ENCODE data around the gene RFC1. TPM values are rescaled to one million over a fixed set of nuclear protein-coding genes. Genes with fewer than 3 reads are reported as not detected.
A peak's percentile ranks its signal among the peaks of the same experiment; 100 is the strongest.
"Not testable (repeated sequence)": the region's sequence is repeated elsewhere in the genome, so short reads cannot be mapped to it uniquely, and the experiment has no call there.

The RFC1 gene
- total and polyA plus RNA-seq, 2 experiments from 2014 or later: 39.5 to 46.3 TPM

DNA sequence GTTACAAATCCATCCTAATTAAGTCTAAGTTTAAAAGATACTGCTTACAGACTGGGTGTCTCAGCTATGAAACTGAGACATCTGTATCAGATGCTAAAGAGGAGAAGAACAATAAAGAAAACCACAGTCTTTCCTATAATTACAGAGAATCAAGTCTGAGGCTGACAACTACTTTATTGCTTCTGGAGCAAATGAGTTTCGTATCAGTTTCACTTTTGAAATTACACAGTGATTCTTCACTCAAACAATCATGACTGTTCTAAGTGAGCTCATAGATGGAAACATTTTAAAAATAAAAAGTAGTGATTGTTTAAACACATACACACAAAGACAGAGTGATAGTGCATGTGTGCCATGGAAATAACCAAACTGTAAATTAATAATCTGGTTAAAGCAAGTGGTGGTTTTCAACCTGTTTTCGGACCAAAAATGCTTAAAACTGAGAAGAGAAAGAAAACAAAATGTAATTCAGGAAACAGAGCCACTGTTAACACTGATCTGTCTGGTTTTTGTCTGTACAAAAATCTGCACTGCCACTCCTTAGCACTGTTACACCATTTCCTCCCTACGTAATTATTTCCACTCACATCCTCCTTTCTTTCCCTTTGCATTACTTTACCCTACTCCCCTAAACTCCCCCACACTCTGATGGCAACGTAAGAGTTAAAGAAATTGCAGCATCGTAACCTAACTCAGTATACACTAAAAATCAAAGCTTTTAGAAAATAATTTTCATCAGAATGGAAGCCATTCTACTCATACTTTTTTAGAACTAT lies 12.5 kb downstream of the RFC1 start:
- Histone ChIP-seq H3F3A (ENCODE audit: insufficient read depth) (peaks cover 22% of the 10 kb centered on the region), H3K4me1 (ENCODE audit: insufficient read depth) (peaks cover 19% of the 10 kb centered on the region), H3K9me2 (ENCODE audit: insufficient read depth) (no peaks in the 10 kb centered on the region), H3K79me2 (ENCODE audit: insufficient read depth) (peaks cover 94% of the 10 kb centered on the region), H3K9ac (peak overlapping the region; percentile 82), H3K36me3 (ENCODE audit: low read depth) (peaks cover 8% of the 10 kb centered on the region; the same call in 1 of the 2 replicates), H3K9me3 (ENCODE audit: low read depth) (no peaks in the 10 kb centered on the region), H2AFZ (peak overlapping the region; percentile 84), H3K4me3 (peak overlapping the region; percentile 75), H4K20me1 (ENCODE audit: insufficient read depth) (no peaks in the 10 kb centered on the region), H3K27me3 (replicated peaks; ENCODE audit: insufficient read depth) (no peaks in the 10 kb centered on the region), H3K27ac (peak overlapping the region; percentile 88), H3K4me2 (ENCODE audit: unreplicated experiment) (peak overlapping the region; percentile 99)
- in situ Hi-C loops (cut with MboI): no loop called here
- TF ChIP-seq EZH2phosphoT487 (IDR thresholded peaks at IDR 0.05; ENCODE audit: insufficient read depth, low read depth) (no peak), EZH2 (IDR thresholded peaks at IDR 0.05; ENCODE audit: insufficient read depth, poor library complexity, severe bottlenecking) (no peak)
- peak; percentile 74 for DNase-seq
- WGBS, 2 experiments (ENCODE audit: low coverage in 1 of 2, low lambda C conversion rate in 2 of 2, missing lambda C conversion rate in 2 of 2): 1% methylated on average over 5 of the region's 5 CpGs

DNA sequence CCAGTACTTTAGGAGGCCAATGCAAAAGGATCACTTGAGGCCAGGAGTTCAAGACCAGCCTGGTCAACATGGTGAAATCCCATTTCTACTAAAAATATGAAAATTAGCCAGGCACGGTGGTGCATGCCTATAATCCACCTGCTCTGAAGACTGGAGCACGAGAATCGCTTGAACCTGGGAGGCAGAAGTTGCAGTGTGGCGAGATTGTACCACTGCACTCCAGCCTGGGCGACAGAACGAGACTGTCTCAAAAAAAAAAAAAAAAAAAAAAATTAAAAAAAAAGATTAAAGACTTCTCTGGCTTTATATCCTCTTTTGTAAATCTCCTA lies 13.0 kb downstream of the RFC1 start:
- in situ Hi-C loops (cut with MboI); H3K36me3 ChIP-seq (ENCODE audit: low read depth); H4K20me1 ChIP-seq (ENCODE audit: insufficient read depth); H3K9me2 ChIP-seq (ENCODE audit: insufficient read depth); H3K27me3 ChIP-seq (replicated peaks; ENCODE audit: insufficient read depth); H3K9me3 ChIP-seq (ENCODE audit: low read depth): not testable (repeated sequence)
- Histone ChIP-seq H2AFZ (peak overlapping the region; percentile 84), H3K4me3 (peak overlapping the region; percentile 75), H3K4me2 (ENCODE audit: unreplicated experiment) (peak overlapping the region; percentile 99), H3K79me2 (ENCODE audit: insufficient read depth) (peaks cover 94% of the 10 kb centered on the region), H3K9ac (peak overlapping the region; percentile 82), H3K4me1 (ENCODE audit: insufficient read depth) (peaks cover 23% of the 10 kb centered on the region), H3F3A (ENCODE audit: insufficient read depth) (peaks cover 22% of the 10 kb centered on the region), H3K27ac (peak overlapping the region; percentile 88)
- peak; percentile 21 for DNase-seq
- WGBS, 2 experiments (ENCODE audit: low coverage in 1 of 2, low lambda C conversion rate in 2 of 2, missing lambda C conversion rate in 2 of 2): 16 to 19% methylated on average over 6 of the region's 6 CpGs

GRCh38 chr4:39349326-39349725 lies 16.8 kb downstream of the RFC1 start:
- Histone ChIP-seq H3K9me2 (ENCODE audit: insufficient read depth) (no peaks in the 10 kb centered on the region), H3K4me3 (no peak overlapping the region), H3K79me2 (ENCODE audit: insufficient read depth) (peaks cover 94% of the 10 kb centered on the region), H3K9me3 (ENCODE audit: low read depth) (no peaks in the 10 kb centered on the region), H3K4me1 (ENCODE audit: insufficient read depth) (peaks cover 20% of the 10 kb centered on the region), H3K9ac (no peak overlapping the region), H3K27me3 (replicated peaks; ENCODE audit: insufficient read depth) (no peaks in the 10 kb centered on the region), H3K27ac (no peak overlapping the region), H3K4me2 (ENCODE audit: unreplicated experiment) (no peak overlapping the region), H2AFZ (no peak overlapping the region), H3K36me3 (ENCODE audit: low read depth) (peaks cover 16% of the 10 kb centered on the region), H4K20me1 (ENCODE audit: insufficient read depth) (no peaks in the 10 kb centered on the region), H3F3A (ENCODE audit: insufficient read depth) (peaks cover 22% of the 10 kb centered on the region)
- in situ Hi-C loops (cut with MboI): no loop called here
- no peak for TF ChIP-seq EZH2 (IDR thresholded peaks at IDR 0.05; ENCODE audit: insufficient read depth, poor library complexity, severe bottlenecking)
- TF ChIP-seq EZH2phosphoT487 (IDR thresholded peaks at IDR 0.05; ENCODE audit: insufficient read depth, low read depth): no peak
- 92 to 98% methylated on average over 2 of the region's 2 CpGs for WGBS, 2 experiments (ENCODE audit: low coverage in 1 of 2, low lambda C conversion rate in 2 of 2, missing lambda C conversion rate in 2 of 2)
- DNase-seq: no peak

DNA sequence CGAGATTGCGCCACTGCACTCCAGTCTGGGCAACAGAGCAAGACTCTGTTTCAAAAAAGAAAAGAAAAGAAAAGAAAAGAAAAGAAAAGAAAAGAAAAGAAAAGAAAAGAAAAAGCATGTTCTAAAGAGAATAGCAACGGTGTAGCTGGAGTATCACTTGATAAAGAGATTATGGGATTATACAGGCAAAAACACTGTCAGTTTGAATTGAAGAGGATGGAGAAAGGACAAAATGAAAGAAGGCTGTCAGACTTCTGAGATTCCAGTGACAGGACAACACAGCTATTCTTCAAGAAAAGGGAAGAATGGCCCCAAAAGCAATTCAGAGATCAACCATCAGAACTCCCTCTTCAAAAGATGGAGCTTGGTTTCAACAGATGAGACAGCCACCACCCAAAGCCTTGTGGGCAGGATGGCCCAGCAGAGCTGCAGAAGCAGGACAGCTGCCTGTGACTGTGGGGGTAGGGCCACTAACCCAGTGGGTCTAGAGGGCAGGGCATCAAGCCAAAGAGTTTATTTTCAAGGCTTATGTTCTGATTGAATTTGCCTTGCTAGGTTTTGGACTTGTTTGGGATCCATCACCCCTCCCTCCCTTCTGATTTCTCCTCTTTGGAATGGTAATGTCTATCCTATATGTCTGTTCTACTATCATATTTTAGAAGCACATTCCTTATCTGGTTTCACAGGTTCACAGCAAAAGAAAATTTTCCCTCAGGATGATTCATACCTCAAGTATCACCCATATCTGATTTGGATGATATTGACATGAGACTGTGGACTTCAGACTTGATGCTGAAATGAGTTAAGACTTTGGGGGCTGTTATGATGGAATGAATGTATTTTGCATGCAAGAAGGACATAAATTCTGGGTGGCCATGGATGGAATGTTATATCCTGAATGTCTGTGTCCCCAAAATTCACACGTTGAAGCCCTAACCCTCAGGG lies 17.5 kb downstream of the RFC1 start:
- TF ChIP-seq EZH2phosphoT487 (IDR thresholded peaks at IDR 0.05; ENCODE audit: insufficient read depth, low read depth) (no peak), EZH2 (IDR thresholded peaks at IDR 0.05; ENCODE audit: insufficient read depth, poor library complexity, severe bottlenecking) (no peak)
- WGBS, 2 experiments (ENCODE audit: low coverage in 1 of 2, low lambda C conversion rate in 2 of 2, missing lambda C conversion rate in 2 of 2): 94 to 95% methylated on average over 4 of the region's 4 CpGs
- Histone ChIP-seq H3K27me3 (replicated peaks; ENCODE audit: insufficient read depth) (no peaks in the 10 kb centered on the region), H2AFZ (no peak overlapping the region), H3F3A (ENCODE audit: insufficient read depth) (peaks cover 15% of the 10 kb centered on the region), H4K20me1 (ENCODE audit: insufficient read depth) (no peaks in the 10 kb centered on the region), H3K4me2 (ENCODE audit: unreplicated experiment) (no peak overlapping the region), H3K9ac (no peak overlapping the region), H3K27ac (no peak overlapping the region), H3K4me1 (ENCODE audit: insufficient read depth) (peaks cover 15% of the 10 kb centered on the region), H3K9me3 (ENCODE audit: low read depth) (no peaks in the 10 kb centered on the region), H3K36me3 (ENCODE audit: low read depth) (peaks cover 22% of the 10 kb centered on the region), H3K79me2 (ENCODE audit: insufficient read depth) (peaks cover 94% of the 10 kb centered on the region), H3K9me2 (ENCODE audit: insufficient read depth) (no peaks in the 10 kb centered on the region), H3K4me3 (no peak overlapping the region)
- DNase-seq: peak; percentile 19
- in situ Hi-C loops (cut with MboI): no loop called here

All from GM23248 (cell line).